Ovary (tissue), 9 donors: Measurements from ENCODE around the gene MYO15B. TPM values are rescaled to one million over a fixed set of nuclear protein-coding genes. Genes with fewer than 3 reads are reported as not detected.
"Not testable (repeated sequence)": the region's sequence is repeated elsewhere in the genome, so short reads cannot be mapped to it uniquely, and the experiment has no call there.

Experiments
- DNase-seq, 5 donors: peaks; one replicate each; pipeline ENCODE4 v3.0.0-alpha.2; 2019 to 2020
- H3K27ac ChIP-seq, 2 donors: fragments of 200-600 bp; one replicate each; pipeline versions ENCODE4 v1.5.1 to v1.8.0; 2019 to 2022
- H3K27me3 ChIP-seq: fragments of 200-600 bp; one replicate; pipeline ENCODE4 v1.8.0; 2022
- H3K36me3 ChIP-seq: fragments of 200-600 bp; sonication (generic); one replicate; pipeline ENCODE4 v1.5.1; 2019
- H3K4me1 ChIP-seq: one replicate; pipeline ENCODE4 v1.8.1; 2013; ENCODE audit warnings: mild to moderate bottlenecking, moderate library complexity; ENCODE audit not compliant: insufficient read depth
- H3K4me3 ChIP-seq: fragments of 200-600 bp; sonication (generic); one replicate; pipeline ENCODE4 v1.5.1; 2017
- H3K9me3 ChIP-seq, 2 donors: fragments of 200-600 bp in 1 of 2; sonication (generic) in 1 of 2; one replicate each; pipeline versions ENCODE4 v1.5.1 to v1.8.1; 2013 to 2019; ENCODE audit warnings: mild to moderate bottlenecking in 1 of 2, moderate library complexity in 1 of 2
- EP300 ChIP-seq: sonication (generic); formaldehyde crosslinking; IDR thresholded peaks from one replicate; pipeline ENCODE4 v1.6.1; 2017; ENCODE audit warnings: antibody characterized with exemption
- POLR2A ChIP-seq: fragments of 450-650 bp; IDR thresholded peaks from one replicate; pipeline ENCODE4 v1.6.1; 2017; ENCODE audit warnings: antibody characterized with exemption, mild to moderate bottlenecking, moderate library complexity
- WGBS, 3 donors: extraction: QIAGEN DNeasy Blood & Tissue Kit in 1 of 3; methylation state at CpG; one replicate each; pipeline versions ENCODE4 v1.1.5 to v1.1.7; 2013 to 2017; 5-methylcytosine and 5-hydroxymethylcytosine counted together
- intact Hi-C, 4 donors: fragments of 100-400 bp; cut with DNase I; formaldehyde crosslinking; loops; one replicate each; pipeline versions ENCODE4 v1.11.0 to v1.15.1; 2022 to 2023
- polyA plus RNA-seq, 2 donors: library from polyadenylated mRNA; stranded (reverse); fragments of 200-250 nt in 1 of 2; fragments of 350-450 nt in 1 of 2; fragmentation: Illumina TruSeq in 1 of 2; extraction: RNeasy Lipid Tissue Mini Kit (QIAGEN cat#74804) in 1 of 2; gene quantifications; one replicate each; pipeline ENCODE4 v1.2.3, GENCODE V29; 2013 to 2014
- total RNA-seq, 7 donors: library from RNA; depleted of rRNA in 2 of 7; stranded (reverse); fragments of >200 nt in 2 of 7; fragmentation: NEBNext Ultra II Directional in 3 of 7; extraction: Animal tissue kit (Norgen Biotek cat#: 25700) in 3 of 7; gene quantifications; one replicate each; pipeline versions ENCODE4 v1.1.0 to v1.2.4, GENCODE V29; 2016 to 2023
- TF ChIP-seq, protein P1 (sequence below), 3 donors: fragments of 450-650 bp in 2 of 3; fragments of 200-600 bp in 1 of 3; IDR thresholded peaks; one replicate each; pipeline versions ENCODE4 v1.5.1 to v1.8.0; 2016 to 2022; ENCODE audit warnings: antibody characterized with exemption in 3 of 3, mild to moderate bottlenecking in 1 of 3
- donor health status: DM: no; HTN: no; CAD: no; lungs with moderate emphysema.
- donor health status: DM: no; HTN: no; CAD: no.
- donor health status: Bipolar disorder and iron deficiency.
- donor health status: DM: yes; HTN: yes; CAD: no.
- donor health status: DM: no; HTN: no; CAD: no.
- donor health status: DM: yes; HTN: yes; CAD: no.

MYO15B gene
- total and polyA plus RNA-seq, 9 donors, result 31.0 to 383 (median 238) TPM

DNA sequence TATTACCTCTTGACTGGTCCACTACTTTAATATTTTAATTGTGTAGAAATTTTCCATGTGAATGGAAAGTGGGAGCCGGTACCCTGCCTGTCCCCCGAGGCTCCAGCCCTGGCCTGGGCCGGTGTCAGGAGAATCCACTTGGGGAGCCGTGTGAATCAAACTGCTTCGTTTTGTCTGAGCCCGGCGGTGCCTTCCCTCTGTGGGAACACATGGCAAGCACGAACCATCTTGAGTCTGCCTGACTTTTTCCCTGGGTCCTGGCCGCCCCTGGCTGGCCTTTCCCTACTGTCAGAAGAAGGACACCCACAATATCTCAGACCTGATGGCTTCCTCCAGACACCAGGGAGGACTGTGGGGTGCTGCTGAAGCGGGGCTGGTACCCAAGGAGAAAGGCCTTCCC is 12.4 kb upstream of the MYO15B start:
- Histone ChIP-seq H3K36me3 (no peaks in the 10 kb centered on the region), H3K4me3 (no peak overlapping the region)
- DNase-seq, result no peak

DNA sequence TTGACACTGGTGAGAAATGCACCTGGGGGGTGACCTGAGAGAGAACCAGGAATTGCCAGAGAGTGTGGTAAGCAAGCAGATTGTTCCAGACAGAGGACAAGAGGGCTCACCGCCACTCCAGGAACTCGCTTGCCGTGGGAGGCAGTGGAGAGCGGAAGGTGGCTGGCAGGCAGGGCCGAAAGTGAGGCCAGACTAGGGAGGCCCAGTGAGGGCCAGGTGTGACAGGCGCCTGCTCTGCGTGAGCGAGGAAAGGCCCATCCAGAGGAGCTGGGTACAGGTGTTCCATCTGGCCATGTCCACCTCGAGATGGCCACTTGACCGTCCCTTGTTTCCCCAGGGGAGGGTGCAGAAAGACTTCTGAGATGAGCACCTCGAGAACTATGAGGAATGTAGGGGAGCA is 11.9 kb upstream of the MYO15B start:
- Histone ChIP-seq H3K27me3 (no peaks in the 10 kb centered on the region), H3K9me3 (no peaks in the 10 kb centered on the region), H3K4me1 (peaks cover 4% of the 10 kb centered on the region), H3K27ac (no peak overlapping the region), H3K36me3 (no peaks in the 10 kb centered on the region), H3K4me3 (no peak overlapping the region)
- 87 to 92% (median 91%) methylated on average over 11 of the region's 11 CpGs for WGBS, 3 donors
- no peak for DNase-seq
- TF ChIP-seq, protein P1, sequence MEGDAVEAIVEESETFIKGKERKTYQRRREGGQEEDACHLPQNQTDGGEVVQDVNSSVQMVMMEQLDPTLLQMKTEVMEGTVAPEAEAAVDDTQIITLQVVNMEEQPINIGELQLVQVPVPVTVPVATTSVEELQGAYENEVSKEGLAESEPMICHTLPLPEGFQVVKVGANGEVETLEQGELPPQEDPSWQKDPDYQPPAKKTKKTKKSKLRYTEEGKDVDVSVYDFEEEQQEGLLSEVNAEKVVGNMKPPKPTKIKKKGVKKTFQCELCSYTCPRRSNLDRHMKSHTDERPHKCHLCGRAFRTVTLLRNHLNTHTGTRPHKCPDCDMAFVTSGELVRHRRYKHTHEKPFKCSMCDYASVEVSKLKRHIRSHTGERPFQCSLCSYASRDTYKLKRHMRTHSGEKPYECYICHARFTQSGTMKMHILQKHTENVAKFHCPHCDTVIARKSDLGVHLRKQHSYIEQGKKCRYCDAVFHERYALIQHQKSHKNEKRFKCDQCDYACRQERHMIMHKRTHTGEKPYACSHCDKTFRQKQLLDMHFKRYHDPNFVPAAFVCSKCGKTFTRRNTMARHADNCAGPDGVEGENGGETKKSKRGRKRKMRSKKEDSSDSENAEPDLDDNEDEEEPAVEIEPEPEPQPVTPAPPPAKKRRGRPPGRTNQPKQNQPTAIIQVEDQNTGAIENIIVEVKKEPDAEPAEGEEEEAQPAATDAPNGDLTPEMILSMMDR (IDR thresholded peaks at IDR 0.05), result no peak
- TF ChIP-seq EP300, result no peak
- intact Hi-C loops, result no loop called here

More for the DNA sequence above, 12.4 kb upstream of the MYO15B start:
- Histone ChIP-seq H3K4me1 (peaks cover 4% of the 10 kb centered on the region), H3K27me3 (no peaks in the 10 kb centered on the region), H3K27ac (no peak overlapping the region), H3K9me3 (no peaks in the 10 kb centered on the region)
- WGBS, 3 donors, result 84 to 90% (median 88%) methylated on average over 10 of the region's 10 CpGs
- intact Hi-C loops, result no loop called here
- TF ChIP-seq EP300 (no peak), POLR2A (no peak)
- TF ChIP-seq, protein P1 (IDR thresholded peaks at IDR 0.05), result no peak

DNA sequence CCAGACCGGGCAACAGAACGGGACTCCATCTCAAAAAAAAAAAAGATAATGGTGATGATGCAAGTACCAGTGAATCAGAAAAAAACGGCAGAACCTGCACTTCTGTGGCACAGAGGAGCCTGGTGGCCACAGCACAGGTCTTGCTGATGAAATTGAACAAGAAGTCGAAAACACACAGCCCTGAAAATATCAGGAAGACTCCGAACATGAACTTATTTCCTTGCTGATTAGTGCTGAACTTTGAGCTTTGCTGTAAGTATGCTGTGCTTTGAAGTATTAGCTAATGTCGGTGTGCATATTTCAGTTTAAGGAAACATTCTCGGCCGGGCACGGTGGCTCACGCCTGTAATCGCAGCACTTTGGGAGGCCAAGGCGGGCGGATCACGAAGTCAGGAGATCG is 10.9 kb upstream of the MYO15B start:
- intact Hi-C loops, result no loop called here

DNA sequence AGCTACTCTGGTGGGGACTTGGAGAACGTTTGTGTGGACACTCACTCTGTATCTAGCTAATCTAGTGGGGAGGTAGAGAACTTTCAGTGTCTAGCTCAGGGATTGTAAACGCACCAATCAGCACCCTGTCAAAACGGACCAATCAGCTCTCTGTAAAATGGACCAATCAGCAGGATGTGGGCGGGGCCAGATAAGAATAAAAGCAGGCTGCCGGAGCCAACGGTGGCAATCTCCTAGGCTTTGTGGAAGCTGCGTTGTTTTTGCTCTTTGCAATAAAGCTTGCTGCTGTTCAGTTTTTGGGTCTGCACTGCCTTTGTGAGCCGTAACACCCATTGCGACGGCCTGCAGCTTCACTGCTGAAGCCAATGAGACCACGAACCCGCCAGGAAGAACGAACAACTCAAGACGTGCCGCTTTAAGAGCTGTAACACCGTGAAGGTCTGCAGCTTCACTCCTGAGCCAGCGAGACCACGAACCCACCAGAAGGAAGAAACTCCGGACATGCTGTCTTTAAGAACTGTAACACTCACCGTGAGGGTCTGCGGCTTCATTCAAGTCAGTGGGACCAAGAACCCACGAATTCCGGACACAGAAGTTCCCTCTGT is 6.4 kb upstream of the MYO15B start:
- H3K36me3 ChIP-seq, H3K4me3 ChIP-seq, H3K9me3 ChIP-seq, H3K4me1 ChIP-seq, H3K27me3 ChIP-seq, DNase-seq, H3K27ac ChIP-seq: not testable (repeated sequence)
- intact Hi-C loops, result loop anchor here in 2 of 4 donors (5.0 to 10.0 kb wide), 2 partner anchors 44 to 156 kb away; no protein-coding TSS in a partner anchor
- WGBS, 3 donors, result 87 to 88% (median 88%) methylated on average over 23 of the region's 23 CpGs

More for the DNA sequence above, 10.9 kb upstream of the MYO15B start:
- H3K36me3 ChIP-seq, result no peaks in the 10 kb centered on the region
- peaks cover 4% of the 10 kb centered on the region for H3K4me1 ChIP-seq
- no peak overlapping the region for H3K27ac ChIP-seq
- DNase-seq, result no peak
- 88 to 93% (median 89%) methylated on average over 14 to 15 of the region's 15 CpGs for WGBS, 3 donors
- H3K4me3 ChIP-seq, result no peak overlapping the region
- no peak for TF ChIP-seq EP300
- TF ChIP-seq POLR2A, result no peak
- TF ChIP-seq, protein P1 (IDR thresholded peaks at IDR 0.05), result no peak
- H3K9me3 ChIP-seq, result no peaks in the 10 kb centered on the region
- H3K27me3 ChIP-seq, result no peaks in the 10 kb centered on the region

DNA sequence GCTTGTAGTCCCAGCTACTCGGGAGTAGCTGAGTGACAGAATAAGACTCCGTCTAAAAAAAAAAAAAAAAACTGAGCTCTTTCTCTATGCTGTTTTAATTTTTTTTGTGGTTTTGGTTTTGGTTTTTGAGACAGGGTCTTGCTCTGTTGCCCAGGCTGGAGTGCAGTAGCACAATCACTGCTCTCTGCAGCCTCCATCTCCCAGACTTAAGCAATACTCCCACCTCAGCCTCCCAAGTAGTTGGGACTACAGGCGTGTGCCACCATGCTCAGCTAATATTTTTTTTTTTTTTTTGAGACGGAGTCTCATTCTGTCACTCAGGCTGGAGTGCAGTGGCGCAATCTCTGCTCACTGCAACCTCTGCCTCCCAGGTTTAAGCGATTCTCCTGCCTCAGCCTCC is 4.4 kb upstream of the MYO15B start:
- intact Hi-C loops, result loop anchor here in 2 of 4 donors (5.0 to 10.0 kb wide), 2 partner anchors 46 to 158 kb away; no protein-coding TSS in a partner anchor
- H3K27me3 ChIP-seq, result not testable (repeated sequence)
- WGBS, 3 donors, result 84 to 93% (median 89%) methylated on average over 6 of the region's 6 CpGs

More for the DNA sequence above, 4.4 kb upstream of the MYO15B start:
- not testable (repeated sequence) for H3K27ac ChIP-seq, H3K36me3 ChIP-seq, H3K4me1 ChIP-seq, DNase-seq, H3K4me3 ChIP-seq, H3K9me3 ChIP-seq
